ENCODE results near the gene TOLLIP.

DNA sequence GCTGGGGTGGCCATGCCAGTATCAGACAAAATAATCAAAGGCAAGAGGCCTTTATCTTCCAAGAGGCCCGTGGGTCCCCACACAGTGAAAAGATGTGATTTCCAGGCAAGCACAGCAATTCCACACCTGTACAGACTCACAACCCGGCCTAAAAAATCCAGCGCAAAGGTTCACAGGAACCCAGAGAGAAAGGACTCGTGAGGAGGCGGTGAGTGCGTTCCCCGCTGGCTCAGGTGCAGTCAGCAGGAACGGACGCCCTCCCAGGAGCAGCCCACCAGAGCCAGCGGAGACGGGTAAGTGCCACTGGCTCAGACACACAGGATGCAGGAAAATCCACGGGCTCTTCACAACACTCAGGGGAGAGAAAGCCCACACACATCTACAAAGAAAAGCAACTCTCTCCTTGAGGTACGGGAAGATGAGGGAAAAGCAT, 4.4 kb downstream of the TOLLIP start:
- TF ChIP-seq POLR2A (IDR thresholded peaks at IDR 0.05) = no peak
- TF ChIP-seq POLR2AphosphoS5 (IDR thresholded peaks at IDR 0.05) = no peak
